ENCODE data around the gene SPEF1.

SPEF1 gene

DNA sequence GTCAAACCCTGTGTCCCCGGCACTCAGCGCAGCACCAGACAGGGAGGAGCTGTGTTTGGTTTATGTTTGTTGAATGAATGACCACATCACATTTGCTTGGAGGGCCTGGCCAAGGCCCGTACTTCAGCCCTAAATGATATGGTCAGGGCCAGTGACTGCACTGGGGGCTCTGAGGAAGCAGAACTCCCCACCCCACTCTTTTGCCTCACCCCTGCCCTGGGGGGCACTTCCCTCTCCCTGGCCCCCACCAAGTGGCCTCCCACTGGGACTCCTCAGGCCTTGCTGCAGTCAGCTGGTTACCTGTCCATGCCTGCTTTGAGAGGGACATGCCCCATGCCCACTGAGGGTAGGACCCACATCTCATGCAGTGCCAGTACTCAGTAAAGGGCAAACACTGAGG, 16.6 kb downstream of the SPEF1 start:
- no peak for DNase-seq

DNA sequence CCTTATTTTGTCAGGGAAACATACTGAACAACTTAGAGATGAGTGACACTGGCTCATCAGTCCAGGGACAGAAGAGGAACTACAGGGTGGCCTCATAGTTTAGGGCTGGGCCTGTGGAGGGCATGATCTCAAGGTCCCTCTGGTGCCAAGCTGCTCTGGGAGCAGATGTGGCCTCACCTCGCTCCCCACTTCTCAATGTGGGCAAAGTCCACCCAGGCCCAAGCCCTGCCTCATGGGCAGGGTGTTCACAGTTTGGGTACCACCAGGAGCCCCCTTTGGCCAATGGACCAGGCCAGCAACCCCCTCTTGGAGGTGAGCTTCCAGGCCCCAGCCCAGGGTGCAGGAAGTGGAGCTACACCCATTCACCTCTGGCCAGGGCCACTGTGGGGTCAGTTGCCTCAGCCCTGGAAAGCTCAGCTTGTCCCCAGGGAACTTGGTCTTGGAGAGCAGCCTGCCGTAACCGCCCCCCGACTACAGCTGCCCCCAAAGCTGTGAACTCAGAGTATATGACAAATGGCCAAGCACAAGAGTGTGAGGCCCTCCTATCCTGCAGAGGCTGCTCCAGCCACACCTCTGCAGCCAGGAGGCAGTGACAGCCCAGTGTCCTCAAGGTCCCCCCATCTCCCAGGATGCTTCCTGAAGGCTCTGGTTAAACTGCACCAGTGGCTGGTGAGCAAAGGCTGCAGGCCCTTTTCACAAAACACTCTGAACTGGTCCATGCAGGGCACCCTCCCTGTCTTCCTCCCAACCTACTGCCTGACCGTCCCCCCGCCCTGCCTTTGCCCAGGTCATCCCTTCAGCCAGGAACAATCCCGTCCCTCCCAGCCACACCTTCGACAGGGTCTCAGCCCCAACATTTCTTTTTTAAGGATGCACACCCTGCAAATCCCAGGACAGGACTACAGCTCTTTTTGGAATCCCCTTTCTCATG, 17.3 kb downstream of the SPEF1 start:
- no peak for DNase-seq

DNA sequence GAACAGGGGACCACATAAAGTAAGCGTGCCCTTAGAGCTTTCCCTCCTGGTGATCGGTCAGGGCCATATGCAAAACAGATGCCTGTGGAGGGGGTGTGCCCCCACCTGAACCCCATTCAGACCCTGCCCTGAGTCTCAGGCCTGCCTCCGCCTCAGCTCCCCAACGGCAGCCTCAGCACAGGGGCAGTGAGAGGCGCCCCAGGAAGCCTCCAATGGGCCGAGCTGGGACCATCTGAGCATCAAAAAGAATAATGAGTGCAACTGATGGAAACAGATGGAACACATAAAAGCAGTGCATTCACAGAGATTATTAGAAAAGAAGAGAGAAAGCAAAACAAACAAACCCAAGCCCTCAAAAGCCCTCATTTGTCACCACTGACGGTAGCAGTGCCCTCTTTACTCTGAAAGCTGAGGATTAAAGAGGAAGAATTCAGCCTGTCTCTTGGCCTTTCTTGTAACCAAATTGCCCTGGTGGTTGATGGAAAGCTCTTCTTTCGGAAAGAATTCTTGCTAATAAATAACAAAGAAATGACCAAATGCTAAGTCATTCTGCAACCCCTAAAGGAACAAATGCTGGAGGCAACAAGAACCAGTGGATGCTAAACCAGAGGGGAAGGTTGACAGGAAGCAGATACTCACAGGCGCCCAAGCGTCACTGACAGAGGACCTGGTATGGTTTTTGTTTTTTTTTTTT, 20.4 kb downstream of the SPEF1 start:
- DNase-seq: no peak

DNA sequence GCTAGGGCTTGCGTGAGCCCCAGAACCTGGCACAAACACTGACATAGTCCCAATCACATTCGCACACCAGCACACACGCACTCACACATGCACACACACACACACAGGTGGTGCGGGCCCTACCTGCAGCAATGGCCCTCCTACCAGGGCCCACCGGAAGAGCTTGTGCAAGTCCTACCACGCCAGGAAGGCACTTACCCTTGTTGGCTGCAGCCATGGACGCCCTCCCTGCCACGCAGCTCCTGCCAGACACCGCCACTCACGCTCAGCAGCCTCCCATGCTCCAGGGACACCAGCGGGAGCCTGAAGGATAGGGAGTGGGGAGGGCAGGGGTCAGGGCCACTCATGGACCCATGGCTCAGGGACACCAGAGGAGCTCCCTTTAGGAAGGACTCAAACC, 21.4 kb downstream of the SPEF1 start:
- no peak for DNase-seq

DNA sequence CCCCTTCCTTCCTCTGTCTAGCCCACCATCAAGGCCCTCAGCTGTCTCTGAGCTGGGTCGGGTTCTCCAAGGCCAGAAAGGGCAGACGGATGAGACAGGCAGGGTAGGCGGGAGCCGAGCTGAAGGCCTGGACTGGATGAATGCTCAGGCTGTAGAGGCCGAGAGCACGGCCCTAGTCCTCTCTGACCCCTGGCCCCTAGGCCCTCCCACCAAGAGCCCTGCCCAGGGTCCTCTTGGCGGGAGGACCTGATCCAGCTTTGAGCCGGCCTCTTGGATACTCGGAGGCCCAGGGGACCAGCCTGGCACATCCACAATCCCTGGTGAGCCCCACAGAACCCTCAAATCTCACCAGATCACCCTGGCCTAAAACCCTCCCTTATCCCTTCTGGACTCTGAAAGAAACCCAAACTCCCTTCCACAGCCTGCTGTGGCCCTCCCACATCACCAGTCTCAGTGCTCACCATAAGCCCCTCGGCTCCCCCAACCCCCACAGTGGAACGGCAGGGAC, 21.9 kb downstream of the SPEF1 start:
- DNase-seq: no peak

DNA sequence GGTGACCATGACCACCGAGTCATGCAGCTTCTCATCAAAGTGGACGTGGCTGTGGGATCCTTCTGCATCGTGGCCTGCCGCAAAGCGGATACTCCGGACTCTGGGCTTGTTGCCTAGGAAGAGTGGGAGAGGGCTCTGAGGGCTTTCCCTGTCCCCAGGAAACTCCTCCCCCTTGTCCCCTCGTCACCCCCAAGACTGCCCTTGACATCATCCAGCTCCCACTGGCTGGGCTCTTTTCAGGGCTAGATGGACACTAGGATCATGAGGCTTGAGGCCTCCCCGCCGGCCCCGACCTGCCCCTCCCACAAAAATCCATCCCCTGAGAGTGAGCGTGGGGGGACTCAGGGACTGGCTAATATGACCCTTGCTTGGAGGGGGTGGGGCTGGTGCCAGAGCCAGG, 22.7 kb downstream of the SPEF1 start:
- no peak for DNase-seq

DNA sequence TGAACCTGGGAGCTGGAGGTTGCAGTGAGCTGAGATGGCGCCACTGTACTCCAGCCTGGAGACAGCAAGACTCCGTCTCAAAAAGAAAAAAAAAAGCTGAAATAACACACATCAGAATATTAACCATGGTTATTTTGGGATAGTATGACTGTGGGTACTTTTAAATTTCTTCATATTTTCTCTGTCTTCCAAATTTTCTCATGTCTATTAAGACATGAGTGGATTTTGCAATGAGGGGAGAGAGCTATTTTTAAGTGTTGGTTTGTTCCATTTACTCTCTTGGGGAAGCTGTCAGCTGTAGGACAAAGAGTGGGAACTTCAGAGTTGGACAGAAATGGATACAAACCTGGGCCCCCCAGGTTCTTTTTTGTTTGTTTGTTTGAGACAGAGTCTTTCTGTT, 24.0 kb downstream of the SPEF1 start:
- no peak for DNase-seq

DNA sequence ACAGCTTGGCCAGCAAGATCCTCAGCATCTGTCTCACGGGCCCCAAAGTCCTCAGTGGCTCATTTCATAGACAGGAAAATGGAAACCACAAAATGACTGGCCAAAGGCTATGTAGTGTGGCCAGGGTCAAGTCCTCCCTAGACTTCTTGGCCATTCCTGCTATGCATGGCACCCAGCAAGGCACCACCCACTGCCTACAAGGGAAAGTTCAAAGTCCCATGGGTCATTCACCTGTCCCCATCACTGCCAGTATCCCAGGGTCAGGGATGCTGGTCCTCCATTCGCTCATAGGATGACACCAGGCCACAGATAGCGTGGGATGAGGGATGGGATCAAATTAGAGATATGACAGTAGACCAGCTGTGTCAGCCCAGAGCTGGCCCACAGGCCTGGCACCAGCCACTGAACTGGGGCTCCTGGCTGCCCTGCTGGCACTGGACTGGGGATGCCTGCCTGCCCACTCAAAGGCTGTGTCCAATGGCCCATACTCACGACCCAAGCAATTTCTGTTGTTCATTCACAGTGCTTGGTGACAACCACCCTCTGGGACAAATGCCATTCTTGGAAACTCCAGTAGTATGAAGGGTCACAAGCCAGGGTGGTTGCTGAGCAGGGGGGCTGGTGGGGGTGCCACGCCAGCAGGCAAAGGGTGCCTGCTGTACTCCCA, 25.3 kb downstream of the SPEF1 start:
- DNase-seq: no peak

DNA sequence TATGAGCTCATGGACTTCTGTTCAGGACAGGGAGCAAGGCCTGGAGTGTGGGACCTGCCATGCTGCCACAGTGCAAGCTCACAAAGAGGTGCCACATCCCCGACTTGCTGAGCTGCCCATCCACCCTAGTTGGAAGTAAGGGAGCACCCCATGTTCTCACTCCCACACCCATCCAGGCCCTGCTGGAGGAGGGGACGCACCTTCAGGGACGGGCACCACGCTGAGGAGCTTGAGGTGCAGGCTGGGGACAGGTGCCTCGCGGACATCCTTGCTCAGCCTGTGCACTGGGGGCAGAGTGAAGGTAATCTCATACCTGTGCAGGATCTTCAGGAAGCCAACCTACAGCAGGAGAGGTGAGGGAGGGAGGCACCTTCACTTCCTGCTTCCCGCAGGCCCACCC, 26.0 kb downstream of the SPEF1 start:
- no peak for DNase-seq

DNA sequence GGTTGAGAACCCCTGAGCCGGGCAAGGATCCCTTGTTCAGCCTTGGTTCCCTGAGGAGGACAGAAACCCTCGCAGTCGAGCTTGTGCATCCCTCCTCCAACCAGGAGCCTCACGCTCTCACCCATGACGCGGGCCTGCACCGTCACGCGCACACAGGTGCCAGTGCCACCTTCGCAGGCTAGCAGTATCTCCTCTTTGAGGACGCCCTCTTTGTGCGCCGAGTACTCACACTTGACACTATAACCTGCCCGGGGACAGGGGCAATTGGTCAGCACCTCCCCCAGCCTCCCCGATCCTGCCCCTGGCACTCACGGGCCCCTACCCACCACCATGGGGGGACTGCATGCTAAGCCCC, 27.0 kb downstream of the SPEF1 start:
- DNase-seq: no peak

DNA sequence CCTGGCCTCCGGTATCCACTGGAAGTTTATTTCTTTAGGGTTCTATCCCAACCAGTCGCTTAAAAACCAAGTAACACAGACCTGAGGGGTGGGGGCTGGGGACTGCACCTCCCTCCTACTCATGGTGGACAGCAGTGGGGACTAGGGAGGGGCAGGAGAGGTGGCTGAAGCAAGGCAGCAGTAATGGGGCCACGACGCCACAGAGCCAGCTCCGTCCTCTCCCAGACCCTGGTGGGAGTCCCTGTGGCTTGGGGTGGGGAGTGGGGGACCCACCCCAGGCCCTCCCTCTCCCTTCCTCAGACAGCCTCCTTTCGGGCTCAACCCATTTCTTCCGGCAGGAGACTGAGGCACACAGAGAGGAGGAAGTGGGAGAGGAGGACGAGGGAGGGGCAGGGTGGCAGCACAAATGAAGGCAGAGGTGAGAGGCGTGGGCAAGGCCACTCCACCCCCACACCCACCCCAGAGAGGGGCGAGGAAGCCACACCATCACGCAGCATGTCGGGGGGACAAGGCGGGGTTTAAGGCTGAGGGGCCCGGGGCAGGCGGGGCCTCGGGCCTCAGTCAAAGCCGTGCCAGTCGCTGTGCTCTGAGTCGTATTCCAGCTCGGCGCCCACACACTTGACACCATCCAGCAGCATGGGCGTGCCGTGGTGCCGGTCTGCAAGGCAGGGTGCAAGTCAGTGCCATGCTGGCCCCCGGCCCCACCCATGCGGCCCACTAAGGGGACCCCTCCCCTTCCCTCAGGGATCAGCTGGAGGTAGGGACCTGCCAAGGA, 27.6 kb downstream of the SPEF1 start:
- DNase-seq: no peak

DNA sequence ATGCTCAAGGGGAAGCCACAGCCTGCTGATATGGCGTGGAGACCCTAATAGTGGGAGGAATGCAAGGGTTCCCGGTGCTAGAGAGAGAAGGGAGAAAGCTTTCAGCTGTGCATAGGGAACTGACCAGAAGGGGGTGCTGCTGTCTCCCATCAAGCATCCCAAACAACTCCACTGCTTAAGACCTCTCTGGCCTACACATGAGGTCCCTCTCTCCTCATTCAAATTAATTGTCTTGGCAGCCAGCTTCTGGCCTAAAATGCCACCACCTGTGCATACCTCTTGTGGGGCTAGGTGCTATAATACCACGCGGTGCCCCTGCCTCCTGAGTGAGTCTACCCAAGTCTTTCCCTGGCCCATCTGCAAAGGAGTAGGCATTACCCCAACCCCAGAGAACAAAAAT, 28.1 kb downstream of the SPEF1 start:
- peak; percentile 72 for DNase-seq

DNA sequence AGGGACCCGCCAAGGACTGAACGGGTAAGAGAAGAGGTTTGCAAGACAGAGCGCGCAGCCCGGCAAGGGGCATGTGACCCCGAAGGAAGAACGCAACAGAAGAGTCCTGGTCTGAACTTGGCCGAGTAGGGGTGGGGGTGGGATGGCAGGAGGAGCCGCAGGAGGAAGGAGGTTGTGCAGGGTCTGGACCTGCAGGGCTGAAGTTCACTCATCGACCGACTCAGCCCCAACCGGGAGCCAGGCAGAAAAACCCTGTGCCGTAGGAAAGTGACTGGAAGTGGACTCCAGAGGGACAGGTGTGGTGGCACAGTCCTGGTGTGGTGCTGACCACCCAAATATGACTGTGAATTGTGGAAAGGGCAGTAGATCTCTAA, 28.9 kb downstream of the SPEF1 start:
- no peak for DNase-seq

DNA sequence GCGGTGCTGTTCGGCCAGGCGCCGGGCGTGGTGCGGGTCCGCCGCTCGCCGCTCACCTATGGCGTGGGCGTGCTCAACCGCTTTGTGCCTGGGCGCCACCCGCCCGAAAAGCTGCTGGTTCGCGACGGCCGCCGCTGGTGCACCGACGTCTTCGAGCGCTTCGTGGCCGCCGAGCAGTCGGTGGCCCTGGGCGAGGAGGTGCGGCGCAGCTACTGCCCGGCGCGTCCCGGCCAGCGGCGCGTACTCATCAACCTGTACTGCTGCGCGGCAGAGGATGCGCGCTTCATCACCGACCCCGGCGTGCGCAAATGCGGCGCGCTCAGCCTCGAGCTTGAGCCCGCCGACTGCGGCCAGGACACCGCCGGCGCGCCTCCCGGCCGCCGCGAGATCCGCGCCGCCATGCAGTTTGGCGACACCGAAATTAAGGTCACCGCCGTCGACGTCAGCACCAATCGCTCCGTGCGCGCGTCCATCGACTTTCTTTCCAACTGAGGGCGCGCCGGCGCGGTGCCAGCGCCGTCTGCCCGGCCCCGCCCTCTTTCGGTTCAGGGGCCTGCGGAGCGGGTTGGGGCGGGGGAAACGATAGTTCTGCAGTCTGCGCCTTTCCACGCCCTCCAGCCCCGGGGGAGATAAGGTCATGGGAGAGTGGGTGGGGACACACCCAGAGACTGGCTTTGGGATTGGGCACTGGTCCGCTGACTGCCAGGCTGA, 29.4 kb downstream of the SPEF1 start:
- DNase-seq: peak; percentile 75

DNA sequence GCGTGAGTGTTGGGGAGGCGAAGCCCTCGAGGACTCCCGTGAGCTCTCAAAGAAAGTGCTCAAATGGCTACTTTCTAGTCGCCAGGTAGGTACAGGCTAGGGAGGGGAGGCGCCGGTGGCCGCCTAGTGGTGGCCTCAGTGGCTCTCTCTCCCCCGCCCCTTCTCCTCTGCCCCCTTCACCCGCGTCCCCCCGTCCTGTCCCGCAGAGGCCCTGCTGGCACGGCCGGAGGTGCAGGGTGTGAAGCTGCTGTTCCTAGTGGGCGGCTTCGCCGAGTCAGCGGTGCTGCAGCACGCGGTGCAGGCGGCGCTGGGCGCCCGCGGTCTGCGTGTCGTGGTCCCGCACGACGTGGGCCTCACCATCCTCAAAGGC, 30.0 kb downstream of the SPEF1 start:
- DNase-seq: no peak

DNA sequence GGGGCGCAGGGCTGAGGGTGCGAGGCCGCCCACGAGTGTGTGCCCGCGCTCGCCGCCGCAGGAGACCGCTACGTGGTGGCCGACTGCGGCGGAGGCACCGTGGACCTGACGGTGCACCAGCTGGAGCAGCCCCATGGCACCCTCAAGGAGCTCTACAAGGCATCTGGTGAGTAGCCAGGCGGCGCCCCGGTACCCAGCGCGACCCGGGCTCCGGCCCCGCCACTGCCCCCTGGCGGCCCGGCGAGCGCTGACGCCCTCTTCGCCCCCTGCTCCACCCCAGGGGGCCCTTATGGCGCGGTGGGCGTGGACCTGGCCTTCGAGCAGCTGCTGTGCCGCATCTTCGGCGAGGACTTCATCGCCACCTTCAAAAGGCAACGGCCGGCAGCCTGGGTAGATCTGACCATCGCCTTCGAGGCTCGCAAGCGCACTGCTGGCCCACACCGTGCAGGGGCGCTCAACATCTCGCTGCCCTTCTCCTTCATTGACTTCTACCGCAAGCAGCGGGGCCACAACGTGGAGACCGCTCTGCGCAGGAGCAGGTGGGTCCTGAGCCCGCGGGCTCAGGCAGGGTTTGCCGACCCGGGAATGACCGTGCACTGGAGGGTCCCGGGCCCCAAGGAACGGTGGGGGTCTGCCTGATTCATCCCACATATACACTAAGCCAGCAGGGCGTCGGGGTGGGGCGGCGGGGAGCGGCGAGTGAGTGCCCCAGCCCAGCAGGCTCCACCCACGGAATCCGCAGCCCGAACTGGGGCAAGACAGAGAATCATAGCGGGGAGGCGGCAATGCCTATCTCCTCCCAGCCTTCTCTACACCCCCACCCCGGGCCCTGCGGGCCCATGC, 31.3 kb downstream of the SPEF1 start:
- DNase-seq: peak; percentile 55

DNA sequence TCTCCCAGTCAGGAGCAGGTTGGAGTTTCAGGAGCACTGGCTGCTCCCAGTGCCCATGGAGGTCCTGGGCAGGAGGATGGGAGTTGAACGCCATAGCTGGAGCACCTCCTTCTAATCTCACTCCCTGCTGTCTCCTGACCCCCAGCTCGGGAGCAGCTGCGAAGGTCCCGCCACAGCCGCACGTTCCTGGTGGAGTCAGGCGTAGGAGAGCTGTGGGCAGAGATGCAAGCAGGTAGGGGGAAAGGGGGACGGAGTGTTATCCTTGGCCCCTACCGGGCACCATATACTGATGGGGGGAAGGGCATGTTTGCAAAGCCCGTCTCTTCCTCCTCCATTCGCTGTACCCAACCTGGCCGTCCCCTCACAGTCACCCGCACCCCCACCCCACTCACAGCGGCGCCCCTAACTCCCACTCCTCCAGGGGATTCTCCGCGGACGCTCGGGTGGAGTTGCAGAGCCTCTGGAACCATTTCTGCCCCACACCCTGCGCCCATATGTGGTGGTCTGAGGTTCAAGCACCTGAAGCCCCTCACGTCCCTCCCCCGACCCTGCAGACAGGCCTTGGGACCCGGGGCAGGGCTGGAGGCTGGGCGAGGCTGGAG, 32.1 kb downstream of the SPEF1 start:
- no peak for DNase-seq

DNA sequence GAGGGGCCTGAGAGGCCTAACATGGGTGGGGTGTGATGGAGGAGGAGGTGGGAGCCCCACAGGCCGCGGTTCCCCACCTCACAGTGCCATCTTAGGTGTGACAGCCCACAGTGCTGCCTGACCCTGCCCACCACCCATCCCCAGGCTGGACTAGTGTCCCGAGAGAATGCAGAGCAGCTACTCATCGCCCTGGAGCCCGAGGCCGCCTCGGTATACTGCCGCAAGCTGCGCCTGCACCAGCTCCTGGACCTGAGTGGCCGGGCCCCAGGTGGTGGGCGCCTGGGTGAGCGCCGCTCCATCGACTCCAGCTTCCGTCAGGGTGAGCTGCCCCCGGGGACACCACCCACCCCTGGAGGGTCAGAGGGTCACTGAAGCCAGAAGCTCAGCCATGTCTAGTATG, 33.2 kb downstream of the SPEF1 start:
- no peak for DNase-seq

DNA sequence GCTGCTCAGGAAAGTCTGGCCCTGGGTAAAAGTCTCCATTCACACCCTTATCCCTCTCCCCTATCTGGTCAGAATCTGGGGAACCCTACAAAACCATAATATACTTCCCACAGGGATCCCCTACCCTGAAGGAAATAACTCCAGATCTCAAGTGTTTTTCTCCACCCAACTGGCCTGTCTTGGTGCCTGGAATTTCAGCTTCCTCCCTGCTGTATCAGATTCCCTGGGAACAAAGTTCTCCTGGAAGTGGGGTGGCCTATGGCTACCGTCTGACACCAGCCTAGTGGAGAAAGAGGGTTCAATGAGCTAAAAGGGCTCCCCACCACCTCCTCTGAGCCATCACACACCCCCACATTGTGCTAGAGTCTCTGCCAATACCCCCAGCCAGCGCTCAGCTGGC, 33.8 kb downstream of the SPEF1 start:
- no peak for DNase-seq

DNA sequence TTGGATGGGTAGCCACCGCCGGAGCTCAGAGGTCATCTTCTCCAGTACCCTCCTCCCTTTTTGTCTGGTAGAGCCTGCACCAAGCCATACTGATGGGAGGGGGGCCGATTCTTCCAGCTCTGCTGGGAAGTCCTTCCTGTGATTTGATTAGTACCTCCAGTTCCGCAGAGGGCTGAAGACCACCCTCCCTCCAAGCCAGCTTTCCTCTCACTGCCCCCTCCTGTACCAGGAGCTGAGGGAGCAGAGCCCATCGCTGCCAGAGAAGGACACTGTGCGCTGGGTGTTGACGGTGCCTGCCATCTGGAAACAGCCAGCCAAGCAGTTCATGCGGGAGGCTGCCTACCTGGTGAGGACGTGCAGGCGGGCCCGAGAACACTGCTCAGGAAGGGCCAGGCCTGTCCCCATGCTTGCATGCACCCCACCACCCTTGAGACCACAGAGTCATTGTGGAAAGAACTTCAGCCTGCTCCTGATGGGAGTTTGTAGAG, 35.5 kb downstream of the SPEF1 start:
- DNase-seq: no peak
